GM13976 (cell line): ENCODE measurements around the gene RAMP3.

Experiments used
- DNase-seq: peaks from one replicate; pipeline ENCODE4 v3.0.0; 2012; ENCODE audit warnings: low spot score
- in situ Hi-C: fragments of 300-500 bp; cut with MboI; formaldehyde crosslinking; loops from one replicate; pipeline ENCODE4 v1.12.0; 2022; ENCODE audit warnings: low sequenced_read_pairs, mixed read lengths, inconsistent platforms; ENCODE audit not compliant: unreplicated experiment
- TF ChIP-seq, protein P1 (sequence below): IDR thresholded peaks from 2 replicates; pipeline ENCODE4 v1.5.1; 2012; ENCODE audit warnings: borderline replicate concordance, mild to moderate bottlenecking; ENCODE audit not compliant: insufficient read depth; ENCODE audit errors: extremely low read depth, missing control alignments, control extremely low read depth

The RAMP3 gene

GRCh38 chr7:45184326-45185027, 26.9 kb downstream of the RAMP3 start:
- no peak for DNase-seq
- TF ChIP-seq, protein P1, sequence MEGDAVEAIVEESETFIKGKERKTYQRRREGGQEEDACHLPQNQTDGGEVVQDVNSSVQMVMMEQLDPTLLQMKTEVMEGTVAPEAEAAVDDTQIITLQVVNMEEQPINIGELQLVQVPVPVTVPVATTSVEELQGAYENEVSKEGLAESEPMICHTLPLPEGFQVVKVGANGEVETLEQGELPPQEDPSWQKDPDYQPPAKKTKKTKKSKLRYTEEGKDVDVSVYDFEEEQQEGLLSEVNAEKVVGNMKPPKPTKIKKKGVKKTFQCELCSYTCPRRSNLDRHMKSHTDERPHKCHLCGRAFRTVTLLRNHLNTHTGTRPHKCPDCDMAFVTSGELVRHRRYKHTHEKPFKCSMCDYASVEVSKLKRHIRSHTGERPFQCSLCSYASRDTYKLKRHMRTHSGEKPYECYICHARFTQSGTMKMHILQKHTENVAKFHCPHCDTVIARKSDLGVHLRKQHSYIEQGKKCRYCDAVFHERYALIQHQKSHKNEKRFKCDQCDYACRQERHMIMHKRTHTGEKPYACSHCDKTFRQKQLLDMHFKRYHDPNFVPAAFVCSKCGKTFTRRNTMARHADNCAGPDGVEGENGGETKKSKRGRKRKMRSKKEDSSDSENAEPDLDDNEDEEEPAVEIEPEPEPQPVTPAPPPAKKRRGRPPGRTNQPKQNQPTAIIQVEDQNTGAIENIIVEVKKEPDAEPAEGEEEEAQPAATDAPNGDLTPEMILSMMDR = no peak
- in situ Hi-C loops = no loop called here

- in situ Hi-C loops = no loop called here
- TF ChIP-seq, protein P1 = no peak
- no peak for DNase-seq
These were observed 27.7 kb downstream of the RAMP3 start for GRCh38 chr7:45185028-45185863.

DNA sequence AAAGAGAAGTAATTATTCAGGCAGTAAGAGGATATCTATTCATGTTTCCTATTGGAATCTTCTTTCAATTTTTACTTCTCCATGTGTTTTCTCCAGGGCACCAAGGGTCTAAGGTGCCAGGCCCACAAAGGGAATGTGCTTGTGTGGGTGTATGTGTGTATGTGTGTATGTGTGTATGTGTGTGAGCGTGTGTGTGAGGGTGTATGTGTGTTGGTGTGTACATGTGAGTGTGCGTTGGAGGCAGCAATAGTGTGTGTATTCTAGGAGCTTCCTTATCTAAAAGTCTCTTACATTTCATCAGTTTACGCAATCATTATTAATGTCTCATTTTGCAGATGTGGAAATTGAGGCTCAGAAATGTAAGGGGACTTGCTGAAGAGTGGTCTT, 28.3 kb downstream of the RAMP3 start:
- TF ChIP-seq, protein P1 = no peak
- in situ Hi-C loops = no loop called here

DNA sequence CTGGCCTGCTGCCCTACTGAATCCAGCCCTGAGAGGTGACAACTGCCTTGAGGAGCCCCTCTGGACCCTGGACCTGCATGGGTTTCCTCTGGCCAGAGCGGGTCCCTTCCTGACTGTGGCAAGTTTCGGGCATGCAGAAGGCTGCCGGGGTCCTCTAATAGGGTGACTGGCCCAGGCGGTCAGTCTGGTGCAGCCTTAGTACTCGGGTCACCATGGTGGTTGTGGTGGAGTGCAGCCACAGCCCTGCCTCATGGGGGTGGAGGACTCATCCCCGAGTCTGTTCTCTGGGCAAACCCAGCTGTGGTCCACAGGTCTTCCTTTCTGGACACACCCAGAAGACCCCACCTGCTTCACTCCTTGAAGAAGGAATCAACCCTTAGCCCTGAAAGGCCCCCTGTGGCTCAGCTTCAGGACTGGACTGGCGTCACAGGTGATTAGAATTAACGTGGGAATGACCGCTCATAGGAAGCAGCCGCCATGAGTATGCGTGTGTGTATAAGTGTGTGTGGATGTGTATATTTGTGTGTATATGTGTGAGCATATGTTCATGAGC, 28.7 kb downstream of the RAMP3 start:
- in situ Hi-C loops = no loop called here
- TF ChIP-seq, protein P1 = no peak
- DNase-seq = no peak

More for the DNA sequence above, 28.3 kb downstream of the RAMP3 start:
- DNase-seq = no peak

GRCh38 chr7:45187089-45187945, 29.7 kb downstream of the RAMP3 start:
- in situ Hi-C loops = no loop called here
- no peak for DNase-seq
- TF ChIP-seq, protein P1 = no peak

GRCh38 chr7:45187946-45188411, 30.4 kb downstream of the RAMP3 start:
- in situ Hi-C loops = no loop called here
- no peak for DNase-seq
- TF ChIP-seq, protein P1 = no peak
